B cell (primary cell): ENCODE data around the gene SREBF1. TPM values are rescaled to one million over a fixed set of nuclear protein-coding genes. Genes with fewer than 3 reads are reported as not detected.
A peak's percentile ranks its signal among the peaks of the same experiment; 100 is the strongest.

ENCODE experiments used
- ATAC-seq: fragments of 200-7000 bp; cut with Tn5 transposase; one replicate; pipeline ENCODE4 v1.10.0; 2021; ENCODE audit warnings: low read depth, mild to moderate bottlenecking, moderate number of reproducible peaks, moderate library complexity
- CTCF ChIA-PET: fragments of 350-600 bp; sonication (Branson Sonifier 250); formaldehyde crosslinking; loops from one replicate; lab custom pipeline; 2021; ENCODE audit warnings: antibody characterized with exemption, inconsistent platforms; lab: Charles Lee
- POLR2A ChIA-PET: fragments of 350-600 bp; sonication (Branson Sonifier 250); formaldehyde crosslinking; loops from one replicate; lab custom pipeline; 2021; ENCODE audit warnings: antibody characterized with exemption; lab: Charles Lee
- DNase-seq: peaks from one replicate; pipeline ENCODE4 v3.0.0; 2013
- H2AFZ ChIP-seq: 2 replicates; pipeline ENCODE4 v1.6.1; 2012; ENCODE audit warnings: mild to moderate bottlenecking, low read depth, low read length; ENCODE audit not compliant: insufficient read depth, poor library complexity, severe bottlenecking
- H3K27ac ChIP-seq, 2 donors: 1 replicate in 1 of 2; 2 replicates in 1 of 2; pipeline ENCODE4 v1.5.1; 2012 to 2013; ENCODE audit warnings: low read length in 2 of 2, mild to moderate bottlenecking in 2 of 2, moderate library complexity in 1 of 2
- H3K27me3 ChIP-seq, 4 experiments: fragments of 200-600 bp in 1 of 4; sonication (generic) in 1 of 4; replicated peaks in 1 of 4; 1 replicate in 2 of 4; 2 replicates in 2 of 4; pipeline versions ENCODE4 v1.6.1 to v1.7.0; 2013 to 2016; ENCODE audit warnings: low read length in 3 of 4, mild to moderate bottlenecking in 2 of 4, mixed read lengths in 1 of 4, moderate library complexity in 1 of 4; ENCODE audit not compliant: insufficient read depth in 4 of 4, control insufficient read depth in 3 of 4; ENCODE audit errors: control extremely low read depth in 1 of 4
- H3K36me3 ChIP-seq, 2 experiments: replicated peaks in 1 of 2; 1 replicate in 1 of 2; 2 replicates in 1 of 2; pipeline versions ENCODE4 v1.6.1 to v1.7.1; 2013; ENCODE audit warnings: low read length in 1 of 2; ENCODE audit not compliant: insufficient read depth in 2 of 2, control insufficient read depth in 1 of 2; ENCODE audit errors: control extremely low read depth in 1 of 2, extremely low read depth in 1 of 2
- H3K4me1 ChIP-seq, 2 donors: fragments of 200-600 bp in 1 of 2; sonication (generic) in 1 of 2; 1 replicate in 1 of 2; 2 replicates in 1 of 2; pipeline versions ENCODE4 v1.5.1 to v1.6.1; 2013 to 2017; ENCODE audit warnings: low read length in 2 of 2; ENCODE audit not compliant: control insufficient read depth in 2 of 2, insufficient read depth in 2 of 2
- H3K4me2 ChIP-seq: replicated peaks from 2 replicates; pipeline ENCODE3; 2012; ENCODE audit warnings: mild to moderate bottlenecking, low read depth, low read length; ENCODE audit not compliant: poor library complexity, severe bottlenecking
- H3K4me3 ChIP-seq, 5 experiments: fragments of 200-600 bp in 1 of 5; sonication (generic) in 1 of 5; 1 replicate in 3 of 5; 2 replicates in 2 of 5; pipeline versions ENCODE4 v1.5.1 to v1.7.0; 2011 to 2016; ENCODE audit warnings: low read length in 4 of 5, mild to moderate bottlenecking in 4 of 5, low read depth in 2 of 5, control low read depth in 1 of 5, moderate library complexity in 1 of 5; ENCODE audit not compliant: insufficient read depth in 1 of 5; ENCODE audit errors: control extremely low read depth in 1 of 5, extremely low read depth in 1 of 5
- H3K79me2 ChIP-seq: fragments of 200-600 bp; sonication (generic); one replicate; pipeline ENCODE4 v1.6.0; 2016; ENCODE audit warnings: low read length; ENCODE audit not compliant: control insufficient read depth, insufficient read depth
- H3K9ac ChIP-seq: fragments of 200-600 bp; sonication (generic); 2 replicates; pipeline ENCODE4 v1.6.1; 2017; ENCODE audit warnings: mild to moderate bottlenecking, low read length, moderate library complexity
- H3K9me3 ChIP-seq, 3 donors: one replicate each; pipeline versions ENCODE4 v1.6.1 to v1.7.1; 2013; ENCODE audit warnings: low read length in 2 of 3; ENCODE audit not compliant: control insufficient read depth in 2 of 3, insufficient read depth in 1 of 3; ENCODE audit errors: control extremely low read depth in 1 of 3
- H4K20me1 ChIP-seq: 2 replicates; pipeline ENCODE4 v1.6.0; 2012; ENCODE audit warnings: mild to moderate bottlenecking, low read length; ENCODE audit not compliant: insufficient read depth, control insufficient read depth, poor library complexity, severe bottlenecking
- H3K27ac Mint-ChIP-seq: one replicate; pipeline ENCODE4 v1.8.0; 2021; ENCODE audit warnings: mixed read lengths
- H3K27me3 Mint-ChIP-seq: one replicate; pipeline ENCODE4 v1.8.0; 2021; ENCODE audit warnings: mixed read lengths
- H3K4me1 Mint-ChIP-seq: one replicate; pipeline ENCODE4 v1.8.0; 2021; ENCODE audit warnings: mixed read lengths
- H3K4me3 Mint-ChIP-seq: one replicate; pipeline ENCODE4 v1.8.0; 2021; ENCODE audit warnings: mixed read lengths
- H3K9me3 Mint-ChIP-seq: one replicate; pipeline ENCODE4 v1.8.0; 2022; ENCODE audit warnings: mixed read lengths; ENCODE audit not compliant: insufficient read depth
- CTCF ChIP-seq: fragments of 200-600 bp; IDR thresholded peaks from one replicate; pipeline ENCODE4 v1.8.0; 2022; ENCODE audit warnings: antibody characterized with exemption, mild to moderate bottlenecking
- EZH2 ChIP-seq: IDR thresholded peaks from 2 replicates; pipeline ENCODE4 v1.6.1; 2012; ENCODE audit warnings: borderline replicate concordance, low read depth, mild to moderate bottlenecking, moderate library complexity, low read length; ENCODE audit not compliant: insufficient read depth, poor library complexity, severe bottlenecking
- WGBS: methylation state at CpG from one replicate; pipeline ENCODE4 v1.1.5; 2013; ENCODE audit warnings: missing lambda C conversion rate; ENCODE audit not compliant: insufficient coverage; 5-methylcytosine and 5-hydroxymethylcytosine counted together
- intact Hi-C: fragments of 100-400 bp; cut with micrococcal nuclease; formaldehyde crosslinking; loops from one replicate; pipeline ENCODE4 v1.10.0; 2022
- polyA plus RNA-seq: library from polyadenylated mRNA; depleted of rRNA; stranded (reverse); fragments of >200 nt; gene quantifications from 2 replicates; pipeline ENCODE4 v1.2.3, GENCODE V29; 2012
- total RNA-seq, 2 donors: library from RNA; stranded (reverse); fragments of 120-200 nt in 1 of 2; gene quantifications; 1 replicate in 1 of 2; 2 replicates in 1 of 2; pipeline versions ENCODE4 v1.2.3 to v1.2.4, GENCODE V29; 2013 to 2022

Gene SREBF1
- total and polyA plus RNA-seq, 2 donors (not counting 1 experiment from before 2014, with no cell fraction given) = 21.6 to 34.9 TPM

GRCh38 chr17:17812211-17813054, 24.4 kb downstream of the SREBF1 start:
- peak overlapping the region; percentile 52 for H2AFZ ChIP-seq
- peaks cover 0 to 26% of the 10 kb centered on the region in 2 experiments for H3K36me3 ChIP-seq
- H3K27me3 ChIP-seq = no peaks in the 10 kb centered on the region
- intact Hi-C loops = loop anchor here (1.0 kb wide), 2 partner anchors 24 to 48 kb away; partner anchors contain the start of gene SREBF1
- H3K79me2 ChIP-seq = no peaks in the 10 kb centered on the region
- peaks cover 0 to 9% of the 10 kb centered on the region in 2 donors for H3K4me1 ChIP-seq
- H3K4me3 ChIP-seq = no peak overlapping the region
- Mint-ChIP-seq H3K4me3 (no peak overlapping the region), H3K9me3 (no peaks in the 10 kb centered on the region), H3K27me3 (no peaks in the 10 kb centered on the region), H3K27ac (no peak overlapping the region), H3K4me1 (peaks cover 7% of the 10 kb centered on the region)
- CTCF ChIA-PET = interaction anchor here (0.7 to 6.4 kb wide), 25 partner anchors 9 to 221 kb away, joined by 3 to 109 read pairs (median 9); partner anchors contain the start of genes RAI1 and SREBF1
- H3K4me2 ChIP-seq = peak overlapping the region; percentile 44
- H3K27ac ChIP-seq = no peak overlapping the region
- TF ChIP-seq CTCF (peak; percentile 100), EZH2 (no peak)
- POLR2A ChIA-PET = interaction anchor here (0.7 to 1.1 kb wide), 2 partner anchors 24 to 176 kb away, joined by 3 to 4 read pairs; partner anchors contain the start of gene SREBF1
- WGBS = 72% methylated on average over 57 of the region's 59 CpGs
- H4K20me1 ChIP-seq = peaks cover 14% of the 10 kb centered on the region
- ATAC-seq (peak; percentile 86), DNase-seq (peak; percentile 82)
- H3K9ac ChIP-seq = no peak overlapping the region
- H3K9me3 ChIP-seq = no peaks in the 10 kb centered on the region
